Glomerular endothelial cell (primary cell): ENCODE data around the gene RPS29. TPM values are rescaled to one million over a fixed set of nuclear protein-coding genes. Genes with fewer than 3 reads are reported as not detected.

ENCODE experiments used
- DNase-seq: peaks from one replicate; pipeline ENCODE4 v3.0.0-alpha.2; 2011; ENCODE audit warnings: low read depth, low spot score; ENCODE audit errors: extremely low read depth
- total RNA-seq: library from RNA; depleted of rRNA; stranded (reverse); fragments of >200 nt; gene quantifications from 2 replicates; pipeline ENCODE4 v1.2.3, GENCODE V29; 2015

Gene RPS29
- total RNA-seq, 1 donor from 2014 or later = 3,628 TPM

DNA sequence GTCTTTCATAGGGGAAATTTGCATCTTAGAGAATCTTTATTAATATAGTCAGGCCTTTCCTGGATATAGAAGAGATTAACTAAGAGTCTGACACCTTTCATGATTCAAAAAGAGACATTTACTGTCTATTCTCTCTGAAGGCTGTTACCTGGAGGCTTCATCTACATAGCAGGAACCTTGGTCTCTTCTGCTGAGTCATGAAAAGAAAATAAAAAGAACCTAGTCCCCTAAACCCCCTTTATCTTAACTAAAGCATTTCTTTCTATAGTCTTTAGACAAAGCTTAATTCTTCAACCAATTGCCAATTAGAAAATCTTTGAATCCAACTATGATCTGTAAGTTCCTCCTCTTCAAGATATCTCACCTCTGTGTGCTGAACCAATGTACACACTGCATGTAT lies 33.1 kb downstream of the RPS29 start:
- DNase-seq = no peak

DNA sequence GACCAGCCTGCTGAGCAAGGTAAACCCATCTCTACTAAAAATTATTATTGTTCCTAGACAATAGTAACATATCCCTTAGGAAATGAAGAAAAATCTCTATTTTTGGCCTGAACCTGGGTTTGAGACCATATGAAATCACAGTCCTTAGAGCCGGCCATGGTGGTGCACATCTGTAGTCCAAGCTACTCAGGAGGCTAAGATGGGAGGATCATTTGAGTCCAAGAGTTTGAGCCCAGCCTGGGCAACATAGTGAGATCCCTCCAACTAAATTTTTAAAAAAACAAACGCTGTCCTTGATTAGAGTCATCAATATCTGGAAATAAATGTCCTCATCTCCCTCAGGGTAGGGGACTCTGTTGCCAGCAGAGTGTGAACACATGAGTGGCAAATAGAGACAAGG lies 34.6 kb downstream of the RPS29 start:
- DNase-seq = no peak

DNA sequence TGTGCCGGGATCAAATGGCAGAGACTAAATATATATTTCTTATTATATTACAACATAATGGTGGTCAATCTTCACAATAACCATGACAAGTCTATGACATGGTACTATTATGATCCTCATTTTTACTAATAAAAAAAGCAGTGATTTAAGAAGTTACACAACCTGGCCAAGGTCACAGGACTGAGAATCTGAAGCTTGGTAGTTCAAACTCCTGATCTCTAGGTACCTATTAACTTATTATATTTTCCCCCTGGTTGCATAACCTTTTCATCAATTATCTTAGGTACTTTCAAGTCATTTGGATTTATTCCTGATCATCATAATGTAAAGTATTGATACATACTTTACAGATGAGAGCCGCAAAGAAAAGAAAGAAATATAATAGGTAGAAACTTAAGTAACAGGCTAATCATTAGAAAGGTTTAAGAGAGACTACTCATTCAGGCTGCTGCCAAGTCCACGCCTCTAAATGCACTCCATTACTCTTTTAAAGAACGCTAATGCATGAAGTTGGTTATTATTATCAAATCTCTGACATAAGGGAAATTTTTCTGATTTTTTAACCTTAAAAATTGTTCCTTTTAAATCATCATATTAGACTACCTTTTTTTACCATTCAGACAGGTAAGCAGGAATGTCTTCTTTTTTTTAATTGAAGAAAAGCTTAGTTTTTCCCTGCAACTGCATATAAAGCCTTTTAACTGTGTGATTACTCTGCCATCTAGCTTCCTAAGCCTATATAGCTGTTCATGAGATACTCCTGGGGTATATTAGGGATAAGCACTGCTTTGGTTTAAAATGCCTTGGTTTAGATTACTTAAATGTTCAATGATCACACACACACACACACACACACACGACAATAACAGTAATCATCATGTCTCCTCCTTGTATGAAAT lies 35.6 kb downstream of the RPS29 start:
- DNase-seq = no peak

DNA sequence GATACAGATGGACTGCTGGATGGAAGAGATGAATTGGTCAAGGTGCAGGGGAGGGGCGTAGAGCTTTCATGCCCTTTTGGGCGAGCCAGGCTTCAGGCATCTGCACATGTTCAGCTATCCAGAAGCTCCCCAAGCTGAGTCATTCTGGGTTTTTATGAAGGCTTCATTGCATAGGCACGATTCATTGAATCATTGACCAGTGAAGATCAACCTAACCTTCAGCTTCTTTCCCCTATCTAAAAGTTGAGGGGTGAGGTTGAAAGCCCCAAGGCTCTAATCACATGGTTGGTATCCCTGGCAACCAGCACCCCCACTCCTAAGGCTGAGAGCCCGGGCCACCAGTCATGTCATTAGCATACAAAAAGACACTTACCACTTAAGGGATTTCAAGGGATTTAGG lies 36.3 kb downstream of the RPS29 start:
- DNase-seq = no peak

DNA sequence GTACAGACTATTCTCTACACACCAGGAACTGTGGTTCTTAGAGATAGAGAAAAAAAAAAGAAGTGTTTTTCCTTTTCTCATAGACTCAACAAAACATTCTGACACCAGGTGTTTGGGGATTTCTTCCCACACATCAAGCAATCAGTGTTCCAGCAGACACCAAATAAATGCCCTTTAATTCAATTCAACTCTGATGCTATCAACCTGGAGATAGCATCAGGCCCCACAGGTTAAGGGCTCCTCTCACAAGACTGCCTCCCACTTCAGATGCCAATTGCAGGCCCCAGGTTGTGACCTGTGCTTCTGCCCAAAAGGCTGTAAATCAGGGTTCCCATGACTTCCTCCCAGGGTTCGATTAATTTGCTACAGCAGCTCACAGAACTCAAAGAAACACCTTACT lies 36.7 kb downstream of the RPS29 start:
- DNase-seq = no peak

DNA sequence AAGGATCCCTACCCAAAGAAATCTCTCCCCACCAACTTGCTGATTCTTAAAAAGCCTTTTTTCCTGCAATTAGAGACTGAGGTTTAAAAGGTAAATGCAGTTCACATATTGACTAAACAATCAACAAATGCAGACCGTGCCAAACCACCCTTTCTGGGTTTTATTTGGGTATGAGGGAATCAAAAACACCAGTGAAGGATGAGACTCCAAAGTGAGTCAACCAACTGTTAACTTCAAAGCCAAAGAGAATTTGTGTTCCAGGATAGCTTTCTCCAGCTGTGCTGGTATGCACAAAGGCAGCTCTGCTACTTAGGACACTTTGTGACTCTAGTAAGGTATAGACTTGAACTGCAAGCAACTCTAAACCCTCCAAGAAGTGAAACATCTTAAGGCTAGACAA lies 39.4 kb downstream of the RPS29 start:
- no peak for DNase-seq

DNA sequence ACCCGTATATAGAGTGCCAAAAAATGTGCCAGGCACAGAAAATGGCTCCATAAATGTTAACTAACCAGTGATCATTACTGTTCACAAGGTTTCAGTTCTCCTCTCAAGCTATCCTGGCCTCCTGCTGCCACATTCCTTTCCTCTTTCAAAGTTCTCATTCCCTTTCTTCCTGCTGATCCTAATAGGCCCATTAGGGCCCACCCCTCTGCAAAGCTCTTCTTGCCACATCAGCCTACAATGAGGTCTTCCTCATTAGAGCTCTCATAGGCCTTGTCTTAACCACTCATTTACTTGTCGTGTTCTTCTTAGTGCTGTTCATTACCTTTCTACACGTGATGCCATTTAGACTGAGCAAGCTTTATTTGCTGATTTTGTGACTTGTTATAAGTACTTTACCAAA lies 40.5 kb downstream of the RPS29 start:
- DNase-seq = no peak

DNA sequence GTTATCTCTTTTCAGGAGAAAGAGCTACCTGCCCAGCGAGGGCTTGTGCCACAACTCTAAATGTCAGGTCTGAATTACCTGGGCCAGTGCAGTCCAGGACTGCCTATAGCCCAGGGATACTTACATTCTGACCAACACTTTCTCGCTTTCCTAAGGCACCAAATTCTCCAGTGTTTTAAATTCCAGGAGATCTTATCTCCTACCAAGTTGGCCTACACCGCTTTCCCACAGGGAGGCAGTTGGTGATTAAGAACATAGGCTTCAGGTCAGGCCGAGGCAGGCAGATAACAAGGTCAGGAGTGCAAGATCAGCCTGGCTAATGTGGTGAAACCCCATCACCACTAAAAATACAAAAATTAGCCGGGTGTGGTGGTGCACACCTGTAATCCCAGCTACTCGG lies 41.1 kb downstream of the RPS29 start:
- DNase-seq = no peak

DNA sequence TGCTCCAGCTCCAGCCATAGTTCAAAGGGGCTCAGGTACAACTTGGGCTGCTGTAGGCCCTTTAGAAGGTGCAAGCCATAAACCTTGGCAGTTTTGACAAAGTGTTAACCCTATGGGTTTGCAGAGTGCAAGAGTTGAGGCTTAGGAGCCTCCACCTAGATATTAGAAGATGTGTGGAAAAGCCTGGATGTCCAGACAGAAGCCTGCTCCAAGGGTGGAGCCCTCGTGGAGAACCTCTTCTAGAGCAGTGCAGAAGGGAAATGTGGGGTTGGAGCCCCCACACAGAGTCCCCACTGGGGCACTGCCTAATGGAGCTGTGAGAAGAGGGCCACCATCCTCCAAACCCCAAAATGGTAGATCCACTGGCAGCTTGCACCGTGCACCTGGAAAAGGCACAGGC lies 45.1 kb downstream of the RPS29 start:
- no peak for DNase-seq

DNA sequence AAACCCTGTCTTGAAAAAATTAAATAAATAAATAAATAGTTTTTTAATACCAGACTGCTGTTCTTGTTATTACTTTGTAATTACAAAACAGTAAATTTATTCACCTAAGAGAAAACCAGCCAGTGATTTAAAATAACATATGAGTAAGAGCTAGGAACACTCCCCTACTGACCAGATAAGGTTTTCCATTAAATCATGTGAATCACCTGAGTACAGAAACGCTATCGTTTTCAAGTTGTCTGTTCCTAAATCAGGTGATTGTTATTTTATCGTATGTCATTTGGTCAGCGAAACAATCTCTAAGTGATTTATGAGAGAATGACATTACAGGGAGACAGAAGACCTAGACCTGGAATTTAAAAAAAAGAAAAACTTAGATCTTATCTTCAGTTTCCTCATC lies 47.3 kb downstream of the RPS29 start:
- no peak for DNase-seq

Other genes starting within 250 kb of the RPS29 start
- gene LRR1, start 12.6 kb upstream of the RPS29 start, total RNA-seq = 8.3 and 9.4 TPM in 2 replicates
- gene RPL36AL, start 34.2 kb upstream of the RPS29 start, total RNA-seq = 203 and 224 TPM in 2 replicates
- gene MGAT2, start 34.4 kb upstream of the RPS29 start, total RNA-seq = 69.7 and 71.0 TPM in 2 replicates
- 9.4 and 9.8 TPM in 2 replicates for gene DNAAF2, start 48.9 kb upstream of the RPS29 start, total RNA-seq
- gene POLE2, start 101.8 kb upstream of the RPS29 start, total RNA-seq = 8.0 and 8.1 TPM in 2 replicates
- 0.82 and 1.3 TPM in 2 replicates for gene KLHDC1, start 106.7 kb upstream of the RPS29 start, total RNA-seq
- gene KLHDC2, start 181.8 kb upstream of the RPS29 start, total RNA-seq = 28.6 and 37.8 TPM in 2 replicates